ENCODE results near the gene MRPL21.
"Not testable (repeated sequence)": the region's sequence is repeated elsewhere in the genome, so short reads cannot be mapped to it uniquely, and the experiment has no call there.

MRPL21 gene

DNA sequence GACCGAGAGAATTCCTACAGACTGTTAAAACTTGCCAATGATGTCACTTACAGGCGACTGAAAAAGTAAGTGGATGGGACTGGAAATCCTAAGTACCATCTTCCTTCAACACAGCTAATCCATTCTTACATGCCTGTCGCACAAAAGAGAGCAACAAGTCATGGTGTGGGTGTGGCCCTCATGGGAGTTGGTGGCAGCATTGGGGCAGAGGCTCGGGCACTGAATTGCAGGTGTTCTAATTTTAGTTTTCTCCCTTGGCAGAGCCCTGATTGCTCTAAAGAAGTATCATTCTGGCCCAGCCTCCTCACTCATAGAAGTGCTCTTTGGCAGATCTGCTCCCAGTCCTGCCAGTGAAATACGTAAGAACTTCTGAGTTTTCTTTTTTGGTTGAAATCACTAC is 4.6 kb upstream of the MRPL21 start:
- DNase-seq, result no peak

DNA sequence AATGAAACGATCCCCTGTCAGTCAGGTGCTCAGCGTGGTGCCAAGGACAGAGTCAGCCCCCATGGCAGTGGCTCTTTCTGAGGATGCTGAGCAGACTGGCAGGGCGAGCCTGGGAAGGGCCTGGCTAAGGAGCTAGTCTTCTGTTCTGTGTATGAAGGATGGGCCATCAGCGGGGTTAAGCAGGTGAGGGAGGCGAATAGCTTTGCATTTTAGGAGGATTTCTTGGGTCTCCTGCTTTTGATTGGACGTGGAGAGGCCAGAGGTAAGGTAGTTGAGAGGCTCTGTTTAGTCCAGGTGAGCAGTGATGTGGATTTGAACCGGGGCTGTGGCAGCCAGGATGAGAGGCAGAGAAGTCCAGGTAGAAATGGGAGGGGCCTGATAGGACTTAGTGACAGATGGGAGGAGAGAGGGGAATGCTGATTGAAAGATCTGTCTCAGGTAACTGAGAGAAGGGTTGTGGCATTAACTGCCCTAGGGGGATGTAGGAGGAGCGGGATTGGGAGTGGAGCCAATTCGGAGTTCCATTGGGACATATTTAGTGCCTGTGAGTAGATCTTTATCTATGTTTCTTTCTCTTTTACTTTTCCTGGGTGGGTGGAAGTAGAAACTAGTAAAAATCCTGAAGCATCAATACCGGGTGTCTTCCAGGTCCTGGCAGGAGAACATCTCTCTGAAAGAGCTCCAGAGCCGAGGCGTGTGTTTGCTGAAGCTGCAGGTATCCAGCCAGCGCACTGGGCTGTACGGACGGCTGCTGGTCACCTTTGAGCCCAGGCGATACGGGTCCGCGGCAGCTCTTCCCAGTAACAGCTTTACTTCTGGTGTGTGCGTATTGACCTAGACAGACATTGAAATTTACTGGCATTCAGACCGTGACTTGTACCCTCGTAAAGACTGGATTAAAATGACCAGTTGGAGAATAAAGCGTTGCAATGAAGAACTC is 2.1 kb upstream of the MRPL21 start:
- DNase-seq, result no peak

DNA sequence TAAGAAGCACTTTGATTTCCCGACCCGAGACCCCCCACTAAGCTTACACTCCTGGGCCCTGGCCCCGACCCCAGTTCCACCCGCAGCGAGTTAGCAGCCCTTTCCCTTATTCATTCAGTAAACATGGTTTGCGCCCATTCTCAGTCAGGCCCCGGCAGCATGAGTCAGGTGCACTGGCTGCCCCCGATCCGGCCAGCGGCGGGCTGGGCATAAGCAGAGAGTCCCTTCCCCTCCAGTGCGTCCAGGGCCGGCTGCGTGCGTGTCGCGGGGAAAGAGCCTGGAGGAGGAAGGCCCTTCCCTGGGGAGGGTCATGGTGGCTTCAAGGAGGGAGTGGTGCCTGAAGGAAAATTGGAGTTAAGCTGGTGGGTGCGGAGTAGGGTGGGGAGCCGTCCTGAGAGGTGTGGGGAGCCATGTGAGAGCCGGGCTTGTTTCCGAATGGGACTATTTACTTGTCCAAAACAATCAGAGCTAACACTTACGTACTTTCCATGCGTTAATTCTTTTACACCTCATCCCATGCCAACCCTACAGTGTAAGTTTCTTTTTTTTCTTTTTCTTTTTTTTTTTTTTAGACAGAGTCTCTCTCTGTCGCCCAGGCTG is 716 bp upstream of the MRPL21 start:
- no peak for DNase-seq

DNA sequence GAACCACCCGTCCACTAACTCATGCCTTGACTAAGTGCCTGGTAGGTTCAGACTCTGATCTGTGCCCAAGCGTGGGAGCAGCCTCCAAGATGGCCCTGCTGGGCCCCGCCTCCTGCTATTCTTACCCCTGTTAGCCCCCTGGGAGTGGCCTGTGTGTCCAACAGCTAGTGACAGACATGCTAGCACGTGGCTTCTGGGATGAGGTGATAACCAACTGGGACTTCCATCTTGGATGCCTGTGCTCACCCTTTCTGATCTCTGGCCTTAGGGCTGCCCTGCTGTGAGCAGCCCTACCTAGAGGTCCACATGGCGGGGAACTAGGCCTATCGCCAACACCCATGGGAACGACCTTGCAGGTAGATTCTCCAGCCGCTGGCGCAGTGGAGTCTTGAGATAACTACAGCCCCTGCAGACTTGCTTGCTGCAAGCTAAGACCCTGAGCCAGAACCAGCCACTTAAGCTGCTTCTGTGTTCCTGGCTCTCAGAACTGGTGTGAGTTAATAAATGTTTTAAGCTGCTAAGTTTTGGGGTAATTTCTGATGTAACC is 2.7 kb downstream of the MRPL21 start:
- no peak for DNase-seq

DNA sequence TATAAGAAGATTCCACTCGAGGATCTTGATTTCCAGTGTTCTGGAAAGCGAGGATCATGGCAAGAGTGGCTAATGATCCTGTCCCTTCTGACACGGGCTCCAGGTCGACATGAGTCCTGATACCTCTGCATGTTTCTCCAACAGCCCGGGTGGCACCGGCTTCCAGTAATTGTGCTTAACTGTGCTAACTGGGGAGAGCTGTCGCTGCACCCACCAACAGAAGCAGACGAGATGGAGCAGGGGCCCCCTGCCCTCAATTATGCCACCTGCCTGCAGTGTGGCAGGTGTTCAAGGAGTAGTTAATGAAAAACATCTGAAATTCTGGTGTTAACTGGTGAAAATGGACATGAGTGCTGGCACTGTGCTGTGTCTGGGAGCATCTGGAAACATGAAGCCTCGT is 6.2 kb downstream of the MRPL21 start:
- DNase-seq, result no peak

DNA sequence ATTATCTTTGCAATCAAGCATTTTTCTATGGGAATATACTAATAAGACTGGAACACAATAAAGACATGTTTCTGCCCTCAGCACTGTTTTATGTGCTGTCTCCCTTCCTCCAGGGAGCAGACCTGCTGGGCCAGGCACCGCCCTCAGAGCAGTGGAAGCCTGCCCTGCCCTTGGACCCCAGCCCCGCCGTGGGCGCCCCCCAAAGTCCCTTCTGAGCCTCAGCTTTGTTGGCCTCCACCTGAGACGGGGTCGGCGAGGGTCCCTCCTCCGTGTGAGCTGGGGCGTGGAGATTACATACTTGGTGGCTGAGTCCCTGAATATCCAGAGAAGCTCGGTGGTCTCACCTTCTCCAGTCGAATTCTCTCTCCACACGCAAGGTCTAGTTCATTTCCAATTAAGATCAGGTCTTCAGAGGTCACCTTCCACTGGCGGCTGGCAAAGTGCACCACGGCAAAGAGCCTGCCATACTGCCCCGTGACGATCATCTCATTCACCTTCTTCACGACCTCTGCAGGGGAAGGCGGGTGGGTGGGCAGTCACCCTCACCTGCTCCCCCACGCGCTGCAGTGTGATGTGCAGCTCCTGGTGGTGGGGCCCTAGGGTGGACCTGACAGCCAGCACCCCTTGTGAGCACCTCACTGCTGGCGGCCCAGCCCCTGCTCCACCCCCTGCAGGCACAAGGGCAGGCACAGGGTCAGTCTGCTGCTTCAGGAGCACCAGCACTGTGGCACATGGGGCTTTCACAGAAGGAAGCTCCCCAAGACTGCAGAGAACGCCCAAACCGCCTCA is 7.3 kb downstream of the MRPL21 start:
- DNase-seq, result no peak

DNA sequence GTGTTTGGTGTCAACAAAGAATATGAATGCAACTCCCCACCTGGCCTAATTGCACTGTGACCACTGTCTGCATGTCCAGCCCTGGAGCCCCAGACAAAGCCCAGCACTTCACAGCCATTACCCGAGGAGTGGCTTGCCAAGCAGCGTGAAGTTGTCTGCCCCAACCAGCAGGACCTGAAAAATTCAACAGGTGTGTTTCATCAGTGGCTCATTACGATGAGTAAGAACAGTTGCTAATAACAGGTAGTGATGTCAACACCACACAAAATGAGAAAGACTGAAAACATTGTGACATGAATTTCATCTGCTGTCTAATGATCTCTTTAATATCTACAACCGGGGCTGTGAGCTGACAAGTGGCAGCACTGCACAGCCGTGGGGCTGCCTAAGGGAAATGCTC is 10.3 kb downstream of the MRPL21 start:
- DNase-seq, result no peak

DNA sequence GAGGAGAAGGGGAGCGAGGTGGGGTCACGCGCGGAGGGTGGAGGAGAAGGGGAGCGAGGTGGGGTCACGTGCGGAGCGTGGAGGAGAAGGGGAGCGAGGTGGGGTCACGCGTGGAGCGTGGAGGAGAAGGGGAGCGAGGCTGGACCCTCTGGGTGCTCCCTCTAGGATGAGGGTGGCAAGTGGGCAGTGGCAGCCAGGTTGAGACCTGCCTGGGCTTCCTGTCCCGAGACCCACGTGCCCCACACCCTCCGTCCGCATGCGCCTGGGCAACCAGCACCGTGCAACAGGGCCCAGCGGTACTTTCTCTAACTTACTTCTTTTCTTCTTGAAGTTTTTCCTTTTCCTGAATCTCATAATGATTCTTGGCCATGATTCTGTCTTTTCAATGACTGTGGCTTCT is 11.1 kb downstream of the MRPL21 start:
- no peak for DNase-seq

DNA sequence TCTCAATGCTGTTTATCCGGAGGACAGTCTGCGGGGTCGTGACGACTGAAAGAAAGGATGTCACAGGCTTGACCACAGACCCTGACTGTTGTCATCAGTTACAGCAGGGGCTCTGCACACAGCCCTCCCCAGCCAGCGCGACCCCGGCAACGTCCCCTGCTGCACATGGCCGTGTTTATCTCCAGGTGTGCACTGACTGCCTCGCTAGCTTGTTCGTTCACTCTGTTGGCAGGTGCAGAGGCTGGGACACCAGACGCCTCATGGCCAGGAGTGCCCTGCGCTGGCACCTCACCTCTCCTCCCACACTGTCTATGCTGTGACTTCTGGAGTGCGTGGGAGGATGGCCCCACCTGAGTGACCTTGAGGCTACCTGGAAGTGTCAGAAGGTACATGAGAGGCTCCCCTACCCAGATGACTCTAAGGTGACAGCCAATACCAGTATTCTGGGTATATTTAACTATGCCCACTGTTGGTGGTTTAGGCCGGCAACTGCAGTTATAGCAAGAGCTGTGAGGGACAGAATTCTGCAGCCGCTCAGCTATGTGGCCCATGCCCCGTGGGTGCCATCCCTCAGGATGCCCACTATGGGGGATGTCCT is 12.2 kb downstream of the MRPL21 start:
- no peak for DNase-seq

DNA sequence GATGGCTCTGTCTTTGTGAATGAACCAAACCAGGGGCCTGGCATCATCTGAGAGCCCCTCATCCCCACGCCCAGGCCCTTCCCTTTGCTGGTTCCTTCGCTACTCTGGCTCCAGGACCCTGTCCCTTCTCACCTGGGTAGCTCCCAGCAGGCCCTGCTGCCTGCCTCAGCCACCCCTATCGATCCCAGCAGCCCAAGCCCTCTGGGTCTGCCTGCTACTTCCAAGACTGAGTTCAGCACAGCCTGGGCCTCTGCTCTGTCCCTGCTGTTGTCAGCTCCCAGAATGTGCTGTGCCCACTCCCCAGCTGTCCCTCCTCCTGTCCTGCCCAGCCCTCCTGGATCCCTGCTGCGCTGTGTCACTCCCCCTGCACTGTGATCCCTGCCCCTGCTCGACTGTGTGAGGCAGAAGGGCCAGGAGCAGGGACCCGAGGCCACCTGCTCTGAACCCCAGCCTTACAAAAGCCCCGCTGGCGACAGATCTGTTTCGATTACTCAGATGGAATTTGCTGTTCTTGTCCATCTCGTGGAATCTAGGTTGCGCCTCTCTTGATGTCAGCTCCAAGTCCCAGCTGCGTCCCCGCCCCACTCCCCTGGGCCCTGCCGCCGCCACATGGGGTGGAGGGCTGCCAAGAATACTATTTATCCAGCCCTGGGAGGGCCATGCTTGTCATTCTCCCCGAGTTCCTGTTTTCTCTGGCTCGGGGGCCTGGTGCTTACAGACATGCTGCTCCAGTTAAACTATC is 13.0 kb downstream of the MRPL21 start:
- no peak for DNase-seq

DNA sequence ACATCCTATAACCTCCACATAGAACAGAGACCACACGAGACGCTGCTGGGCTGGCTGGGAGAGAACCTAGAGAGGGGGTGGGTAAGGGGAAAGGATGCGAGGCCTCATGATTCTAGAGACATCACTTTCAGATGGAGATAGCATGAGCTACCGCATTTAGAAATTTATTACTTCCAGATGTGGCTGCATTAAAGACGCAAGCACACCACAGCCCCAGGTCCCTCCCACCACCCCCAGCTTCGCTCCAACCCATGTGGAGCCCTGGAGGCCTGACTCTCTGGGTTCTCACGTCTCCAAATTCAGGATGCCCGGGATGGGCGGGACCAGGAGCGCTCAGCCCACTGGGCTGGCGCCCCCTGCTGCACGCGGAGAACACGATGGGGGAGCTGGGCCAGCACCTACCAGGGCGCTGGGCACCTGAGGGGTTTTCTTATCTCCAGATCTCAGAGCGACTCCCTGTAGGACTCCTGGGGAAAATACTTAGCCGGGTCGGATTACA is 13.6 kb downstream of the MRPL21 start:
- no peak for DNase-seq

DNA sequence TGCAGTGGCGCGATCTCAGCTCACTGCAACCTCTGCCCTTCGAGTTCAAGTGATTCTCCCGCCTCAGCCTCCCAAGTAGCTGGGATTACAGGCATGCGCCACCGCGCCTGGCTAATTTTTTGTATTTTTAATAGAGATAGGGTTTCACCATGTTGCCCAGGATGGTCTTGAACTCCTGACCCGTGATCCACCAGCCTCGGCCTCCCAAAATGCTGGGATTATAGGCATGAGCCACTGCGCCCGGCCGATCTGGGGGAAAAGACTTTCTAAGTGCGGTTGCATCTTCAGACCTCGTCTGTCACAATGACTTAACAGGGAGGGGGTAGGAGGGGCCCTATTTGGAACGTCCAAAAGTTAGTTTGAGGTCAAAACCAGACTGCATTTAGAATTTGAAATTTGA is 18.8 kb downstream of the MRPL21 start:
- not testable (repeated sequence) for DNase-seq

DNA sequence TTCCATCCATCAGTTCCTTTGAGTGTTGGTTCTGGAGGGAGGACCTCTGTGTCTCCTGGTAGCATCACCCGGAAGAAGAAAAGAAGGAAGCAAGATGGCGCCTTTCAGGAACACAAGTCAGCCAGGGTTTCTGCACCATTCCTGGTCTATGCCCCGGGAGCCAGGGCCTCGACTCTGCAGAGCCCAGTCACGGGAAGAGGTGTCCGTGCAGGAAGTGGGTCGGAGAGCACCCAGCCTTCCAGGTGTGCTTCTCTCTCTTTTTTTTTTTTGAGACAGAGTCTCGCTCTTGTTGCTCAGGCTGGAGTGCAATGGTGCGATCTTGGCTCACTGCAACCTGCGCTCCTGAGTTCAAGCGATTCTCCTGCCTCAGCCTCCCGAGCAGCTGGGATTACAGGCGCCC is 21.2 kb downstream of the MRPL21 start:
- DNase-seq, result no peak

DNA sequence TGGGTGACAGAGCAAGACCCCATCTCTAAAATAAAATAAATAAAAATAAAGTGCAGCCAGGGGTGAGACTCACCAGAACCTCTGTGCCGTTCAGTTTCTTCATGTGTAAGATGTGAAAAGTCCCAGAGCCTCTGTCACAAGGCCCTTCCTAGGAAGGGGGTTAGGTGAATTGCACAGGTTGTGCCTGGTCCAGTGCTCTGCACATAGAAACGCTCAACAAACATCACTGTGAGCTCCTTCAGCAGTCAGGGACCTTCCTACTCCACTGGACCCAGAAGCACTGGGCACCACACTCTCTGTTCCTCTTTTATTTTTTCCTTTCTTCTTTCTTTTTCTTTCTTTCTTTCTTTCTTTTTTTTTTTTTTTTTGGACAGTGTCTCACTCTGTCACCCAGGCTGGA is 22.3 kb downstream of the MRPL21 start:
- DNase-seq, result no peak

DNA sequence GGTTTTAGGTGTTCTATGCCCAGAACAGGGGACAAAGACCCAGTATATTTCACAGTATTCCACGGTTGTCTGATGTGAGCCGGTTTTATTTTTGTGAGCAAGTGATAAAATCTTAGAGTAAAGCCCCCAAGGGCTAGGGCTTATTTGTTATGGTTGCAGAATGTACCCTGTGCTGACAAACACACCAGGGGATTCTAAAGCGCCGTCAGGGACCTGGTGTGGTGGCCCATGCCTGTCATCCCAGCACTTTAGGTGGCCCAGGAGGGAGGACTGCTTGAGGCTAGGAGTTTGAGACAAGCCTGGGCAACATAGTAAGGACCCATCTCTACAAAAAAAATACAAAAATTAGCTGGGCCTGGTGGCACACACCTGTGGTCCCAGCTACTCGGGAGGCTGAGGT is 22.8 kb downstream of the MRPL21 start:
- DNase-seq, result no peak

DNA sequence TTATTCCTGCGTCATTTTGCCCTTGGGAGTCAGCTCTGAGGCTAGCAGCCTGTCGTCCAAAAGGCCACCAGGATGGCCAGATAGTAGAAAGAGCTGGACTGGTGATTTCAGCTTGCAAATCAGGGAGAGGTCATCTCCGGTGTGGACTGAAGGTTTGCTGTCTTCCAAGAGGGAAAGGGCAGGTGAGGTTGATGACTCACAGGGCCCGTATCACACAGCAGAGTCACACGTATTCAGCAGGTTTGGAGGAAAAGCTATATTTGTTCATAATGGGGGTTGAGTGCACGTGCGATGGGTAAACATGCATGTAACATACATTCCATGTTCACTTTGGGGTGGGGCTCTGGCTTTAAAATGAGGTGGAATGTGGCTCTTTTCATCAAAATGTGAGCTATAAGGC is 25.6 kb downstream of the MRPL21 start:
- no peak for DNase-seq

DNA sequence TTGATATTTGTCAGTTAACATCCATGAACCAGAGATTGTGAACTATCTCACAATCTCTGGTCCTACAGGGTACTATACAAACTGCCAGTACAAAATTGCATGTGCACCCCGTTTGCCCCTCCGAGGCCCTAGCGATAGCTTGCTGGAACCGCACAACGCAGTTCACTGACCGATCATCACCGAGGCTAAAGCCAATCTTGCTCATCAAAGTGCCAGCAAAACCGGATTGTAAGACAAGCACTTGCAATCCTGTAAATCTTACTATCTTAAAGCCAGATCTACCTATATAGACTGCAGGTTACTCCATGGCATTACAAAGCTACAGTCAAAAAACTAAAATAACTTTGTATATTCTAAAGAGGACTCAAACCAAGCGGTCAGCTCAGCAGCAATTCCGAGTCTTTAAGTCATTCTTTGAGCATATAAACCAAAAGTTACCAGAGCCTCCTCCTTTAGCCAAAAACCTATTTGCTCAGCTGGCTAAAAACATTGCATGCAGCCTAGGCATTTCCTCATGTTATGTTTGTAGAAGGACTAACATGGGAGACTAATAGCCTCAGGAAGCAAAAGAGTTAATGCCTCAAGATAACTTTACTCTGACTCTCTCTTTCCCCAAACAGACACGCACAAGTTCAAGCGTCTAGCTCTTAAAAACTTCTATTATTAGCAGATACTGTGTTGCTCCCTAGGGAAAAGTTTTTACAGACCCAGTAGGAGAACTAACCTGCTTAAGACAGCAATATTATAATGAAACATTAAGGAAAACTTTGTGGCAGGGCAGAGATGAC is 31.2 kb downstream of the MRPL21 start:
- DNase-seq, result no peak

DNA sequence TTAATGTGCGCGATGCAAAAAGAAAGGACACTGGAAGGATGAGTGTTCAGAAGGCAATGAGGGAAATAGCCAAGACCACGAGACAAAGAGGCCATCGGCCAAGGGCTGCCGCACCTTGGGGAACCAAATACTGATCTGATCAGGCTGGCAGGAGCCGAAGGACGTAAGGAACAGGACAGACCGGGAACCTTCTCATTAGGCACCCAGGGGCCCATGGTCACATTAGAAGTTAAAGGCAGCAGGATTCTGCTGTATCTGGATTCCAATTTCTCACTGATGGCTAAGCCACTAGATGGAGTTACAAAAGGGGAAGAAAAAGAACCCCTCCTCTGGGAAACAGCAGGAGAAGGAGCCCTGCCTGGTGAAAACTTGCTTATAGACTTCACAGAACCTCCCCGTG is 33.2 kb downstream of the MRPL21 start:
- DNase-seq, result no peak

DNA sequence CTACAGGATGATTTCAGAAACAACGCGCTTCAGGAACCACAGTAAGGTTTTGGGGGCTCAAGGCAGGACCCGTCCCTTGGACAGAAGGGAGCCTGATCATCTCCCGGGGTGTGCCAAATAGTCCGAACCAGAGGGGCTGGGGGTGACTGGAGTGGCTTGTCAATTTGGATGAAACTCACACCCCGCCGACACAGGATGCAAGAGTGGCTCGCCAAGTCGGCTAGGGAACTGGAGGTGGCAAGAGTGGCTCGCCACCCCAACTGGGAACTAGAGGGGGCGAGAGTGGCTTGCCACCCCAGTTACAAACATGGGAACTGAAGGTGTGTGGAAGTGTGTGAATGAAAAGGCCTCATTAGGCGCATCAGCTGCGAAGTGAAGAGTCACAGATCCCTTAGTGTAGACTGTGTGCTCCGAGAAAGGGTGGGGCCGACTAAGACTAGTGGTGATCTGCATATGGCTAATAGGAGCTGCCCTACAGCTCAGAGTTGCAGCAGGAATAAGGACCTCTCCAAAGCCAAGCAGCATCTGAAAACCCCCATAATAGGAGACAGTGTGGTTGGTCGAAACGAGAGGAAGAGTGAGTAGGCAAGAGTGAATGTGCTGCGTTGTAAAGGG is 35.3 kb downstream of the MRPL21 start:
- no peak for DNase-seq

DNA sequence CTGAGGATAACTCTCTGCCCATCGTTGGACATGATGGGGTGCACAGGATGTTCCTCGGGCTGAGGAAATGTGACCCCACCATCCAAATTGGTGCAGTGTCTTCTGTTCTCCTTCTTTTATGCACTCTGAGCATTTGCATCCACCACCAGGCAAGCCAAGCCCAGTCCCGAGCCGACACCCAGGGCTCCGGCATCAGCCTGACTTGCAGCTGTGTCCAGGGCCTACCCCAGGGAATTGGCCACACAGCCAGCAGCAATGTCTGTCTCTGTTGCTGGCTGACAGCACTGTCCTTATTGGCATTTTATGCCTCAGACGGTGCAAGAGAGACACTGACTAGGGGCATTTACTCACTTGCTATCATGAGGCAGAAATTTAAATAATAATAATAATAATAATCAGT is 36.6 kb downstream of the MRPL21 start:
- no peak for DNase-seq

DNA sequence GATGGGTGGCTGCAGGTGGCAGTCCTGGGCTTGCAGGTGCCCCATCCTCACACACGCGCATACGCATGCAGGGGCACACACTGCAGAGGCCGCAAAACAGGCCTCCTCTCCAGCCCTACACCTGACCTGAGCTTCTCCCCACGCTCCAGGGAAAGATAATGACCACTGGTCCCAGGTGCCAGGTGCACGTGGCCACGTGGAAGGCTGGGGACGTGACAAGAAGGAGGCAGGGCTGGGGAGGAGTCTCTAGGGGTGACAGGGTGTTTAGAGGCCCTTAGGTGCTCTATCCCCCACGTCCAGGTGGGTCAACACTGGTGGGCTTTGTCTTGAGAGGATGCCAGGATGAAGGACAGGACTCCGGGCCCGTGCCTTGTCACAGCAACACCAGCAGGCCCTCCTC is 38.4 kb downstream of the MRPL21 start:
- no peak for DNase-seq

Measured in DMS153 (cell line).